D721Med (cell line): ENCODE data around the gene DPH7.
A peak's percentile ranks its signal among the peaks of the same experiment; 100 is the strongest.
"Not testable (repeated sequence)": the region's sequence is repeated elsewhere in the genome, so short reads cannot be mapped to it uniquely, and the experiment has no call there.

Experiments used
- DNase-seq: peaks from one replicate; pipeline ENCODE4 v3.0.0; 2011; ENCODE audit warnings: low spot score; ENCODE audit not compliant: insufficient read length
- FAIRE-seq: peaks from 2 replicates; lab custom pipeline; 2011; peaks lifted over from hg19 to GRCh38; lab: Jason Lieb, UNC
- CTCF ChIP-seq: IDR thresholded peaks from 2 replicates; pipeline ENCODE4 v1.5.1; 2012; ENCODE audit warnings: mild to moderate bottlenecking, control low read depth; ENCODE audit not compliant: insufficient read depth; ENCODE audit errors: missing control alignments

The DPH7 gene

GRCh38 chr9:137578518-137579258 is at the start of gene DPH7:
DPH7 (minus strand) TSS chr9:137578925; CDS start chr9:137578777, 148 bp downstream.
- FAIRE-seq (no peak), DNase-seq (peak; percentile 98)
- TF ChIP-seq CTCF = peak; percentile 78

GRCh38 chr9:137627406-137627805 is 48.7 kb upstream of the DPH7 start:
- not testable (repeated sequence) for FAIRE-seq, DNase-seq

GRCh38 chr9:137626464-137626863 is 47.7 kb upstream of the DPH7 start:
- no peak for TF ChIP-seq CTCF
- DNase-seq (no peak), FAIRE-seq (no peak)

- not testable (repeated sequence) for FAIRE-seq, DNase-seq
These were observed 43.5 kb upstream of the DPH7 start for GRCh38 chr9:137622211-137622610.

- peak; percentile 5 for TF ChIP-seq CTCF
- DNase-seq = no peak
- FAIRE-seq = no peak
These were observed 42.5 kb upstream of the DPH7 start for GRCh38 chr9:137621131-137621757.

GRCh38 chr9:137620581-137620980 is 41.9 kb upstream of the DPH7 start:
- DNase-seq = no peak
- no peak for TF ChIP-seq CTCF
- FAIRE-seq = no peak

- FAIRE-seq (no peak), DNase-seq (no peak)
- no peak for TF ChIP-seq CTCF
These were observed 41.3 kb upstream of the DPH7 start for GRCh38 chr9:137620048-137620405.
